Cerebellar nuclear complex (tissue), 1 donor: ENCODE results near the gene NECAB3.
"Not testable (repeated sequence)": the region's sequence is repeated elsewhere in the genome, so short reads cannot be mapped to it uniquely, and the experiment has no call there.

Experiments used
- DNase-seq, 2 experiments: peaks; one replicate each; lab custom pipeline; 2025; lab: John Stamatoyannopoulos, UW

NECAB3 gene

DNA sequence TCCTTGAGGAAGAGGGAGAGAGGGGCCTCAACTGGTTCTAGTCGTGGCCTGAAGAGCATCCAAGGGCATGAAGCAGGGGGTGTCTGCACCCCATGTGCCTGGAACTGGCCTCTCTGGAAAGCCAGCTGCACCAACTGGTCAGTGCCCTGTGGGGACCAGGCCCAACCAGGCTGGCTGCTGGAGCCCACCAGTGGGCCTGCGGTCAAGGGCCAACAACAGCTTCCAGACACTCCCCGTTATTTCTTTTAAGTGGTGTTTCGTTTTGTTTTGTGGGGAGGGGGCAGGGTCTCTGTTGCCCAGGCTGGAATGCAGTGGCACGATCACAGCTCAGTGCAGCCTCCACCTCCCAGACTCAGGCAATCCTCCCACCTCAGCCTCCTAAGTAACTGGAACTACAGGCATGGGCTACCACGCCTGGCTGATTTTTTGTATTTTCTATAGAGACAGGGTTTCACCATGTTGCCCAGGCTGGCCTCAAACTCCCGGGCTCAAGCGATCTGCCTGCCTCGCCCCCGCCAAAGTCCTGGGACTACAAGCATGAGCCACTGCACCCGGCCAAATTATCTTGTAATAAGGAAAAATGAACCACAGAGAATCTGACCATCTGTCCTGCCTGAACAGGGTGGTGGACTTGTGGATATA is 24.0 kb downstream of the NECAB3 start:
- no peak for DNase-seq

DNA sequence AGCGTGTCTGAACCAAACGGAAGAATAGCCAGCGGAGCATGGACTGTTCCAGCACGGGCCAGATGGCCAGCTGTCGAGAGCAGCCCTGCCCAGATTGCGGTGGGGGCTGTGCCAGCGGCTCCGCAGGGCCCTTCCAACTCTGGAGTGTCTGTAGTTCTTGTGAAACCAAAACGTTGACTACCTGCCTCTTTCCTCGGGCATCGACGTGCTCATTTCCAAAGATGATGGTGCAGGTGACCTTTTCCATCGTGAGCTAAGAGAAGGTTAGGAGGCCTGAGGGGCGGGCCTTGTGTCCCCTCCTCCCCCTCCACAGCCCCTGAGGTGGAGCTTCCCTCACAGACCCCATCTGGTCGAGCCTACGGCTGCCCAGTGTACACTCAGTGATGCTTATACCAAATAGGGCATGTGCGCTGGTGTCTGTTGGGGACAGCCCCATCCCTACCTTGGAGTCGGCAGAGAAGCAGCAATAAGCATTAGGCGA is 25.0 kb downstream of the NECAB3 start:
- no peak for DNase-seq

DNA sequence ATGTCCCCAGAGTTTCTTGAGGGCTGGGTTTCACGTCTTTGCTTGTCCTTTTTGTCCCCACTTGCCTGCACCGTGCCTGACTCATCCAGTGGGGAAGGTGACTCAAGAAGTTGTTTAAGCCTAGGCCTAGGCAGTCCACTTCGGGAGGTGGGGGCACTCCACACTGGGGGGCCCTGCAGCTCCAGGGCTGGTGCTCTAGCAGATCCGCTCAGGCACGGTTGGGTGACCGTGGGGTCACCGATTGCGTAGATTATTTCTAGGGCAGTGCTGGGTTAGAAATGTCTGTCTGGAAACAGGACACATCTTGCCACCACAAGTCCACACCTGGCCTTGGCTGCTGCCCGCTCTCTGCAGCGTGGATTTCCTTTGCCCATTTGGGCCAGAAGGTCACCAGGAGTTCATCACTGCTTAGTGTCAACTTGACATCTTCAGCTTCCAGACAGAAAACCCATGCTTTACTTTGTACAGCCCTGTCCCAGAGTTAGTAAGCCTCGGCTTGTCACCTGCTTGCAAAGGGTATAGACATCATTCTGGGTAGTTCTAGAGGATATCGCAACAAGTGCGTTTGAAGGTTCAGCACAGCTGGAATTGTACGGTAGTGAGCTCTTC is 25.7 kb downstream of the NECAB3 start:
- DNase-seq = no peak

DNA sequence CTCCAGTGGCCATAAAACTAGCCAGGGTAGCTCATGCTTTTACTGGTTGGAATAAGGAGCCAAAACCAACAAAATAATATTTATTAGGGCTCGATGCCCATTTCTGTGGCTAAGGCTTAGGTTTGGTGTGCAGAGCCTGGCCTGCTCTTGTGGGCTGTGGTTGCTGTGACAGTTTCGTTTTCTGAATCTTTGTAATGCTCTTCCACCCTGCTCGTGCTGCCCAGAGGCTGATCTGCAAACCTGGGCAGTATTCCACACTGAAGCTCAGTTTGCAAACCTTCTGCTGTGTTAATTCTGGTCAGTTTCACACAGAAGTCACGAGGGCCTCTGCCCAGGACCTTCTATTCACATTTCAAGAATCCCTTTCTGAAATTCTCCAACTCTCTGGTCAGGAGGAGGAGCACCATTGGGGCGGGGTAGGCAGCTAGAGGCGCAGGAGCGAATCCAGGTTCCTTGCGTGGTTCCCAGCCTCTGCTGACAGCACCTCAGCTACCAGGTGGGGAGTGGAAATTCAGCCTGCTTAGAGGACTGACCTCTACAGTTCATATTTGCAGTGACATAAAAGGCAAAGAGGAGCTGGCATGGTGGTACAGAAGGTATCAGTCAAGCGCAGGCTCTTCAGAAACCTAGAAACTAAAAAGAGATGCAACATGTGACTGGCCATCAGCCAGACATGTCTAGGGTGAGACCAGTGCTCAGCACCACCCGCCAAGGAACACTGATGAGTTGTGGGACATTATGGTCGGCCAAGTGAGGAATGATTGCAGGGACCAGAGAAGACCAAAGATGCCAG is 26.4 kb downstream of the NECAB3 start:
- DNase-seq = no peak

DNA sequence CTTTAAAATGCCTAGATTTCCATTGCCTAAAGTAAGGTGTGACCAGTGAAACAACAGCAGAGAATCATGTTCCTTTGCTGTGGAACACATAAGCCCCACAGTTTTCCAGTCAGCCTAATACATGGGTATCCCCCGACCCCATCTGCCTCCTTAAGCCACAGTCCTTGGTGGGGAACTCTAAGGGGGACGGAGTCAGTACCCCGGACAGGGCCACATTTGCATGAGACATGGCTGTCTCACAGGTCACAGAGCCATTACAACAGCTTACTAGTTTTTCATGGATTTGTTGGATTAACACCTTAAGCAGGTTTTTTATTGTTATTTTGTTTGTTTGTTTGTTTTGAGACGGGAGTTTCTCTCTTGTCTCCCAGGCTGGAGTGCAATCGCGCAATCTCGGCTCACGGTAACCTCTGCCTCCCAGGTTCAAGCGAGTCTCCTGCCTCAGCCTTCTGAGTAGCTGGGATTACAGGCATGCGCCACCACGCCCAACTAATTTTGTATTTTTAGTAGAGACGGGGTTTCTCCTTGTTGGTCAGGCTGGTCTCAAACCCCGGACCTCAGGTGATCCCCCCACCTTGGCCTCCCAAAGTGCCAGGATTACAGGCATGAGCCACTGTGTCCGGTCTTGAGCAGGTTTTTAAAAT is 27.1 kb downstream of the NECAB3 start:
- not testable (repeated sequence) for DNase-seq

DNA sequence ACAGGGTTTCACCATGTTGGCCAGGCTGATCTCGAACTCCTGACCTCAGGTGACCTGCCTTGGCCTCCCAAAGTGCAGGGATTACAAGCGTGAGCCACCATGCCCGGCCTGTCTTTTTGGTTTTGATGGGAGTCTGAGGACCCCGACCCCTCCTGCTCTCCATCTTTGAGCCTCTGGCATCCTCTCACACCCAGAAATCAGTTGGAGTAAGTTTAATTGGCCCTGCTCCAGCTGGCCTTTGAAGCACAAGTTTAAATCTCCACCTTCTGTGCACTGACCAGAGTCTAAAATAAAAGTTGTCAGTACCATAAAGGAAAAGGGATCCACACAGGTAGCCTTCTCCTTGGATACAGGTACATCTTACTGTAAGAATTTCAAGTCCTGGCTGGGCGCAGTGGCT is 28.0 kb downstream of the NECAB3 start:
- DNase-seq = no peak

DNA sequence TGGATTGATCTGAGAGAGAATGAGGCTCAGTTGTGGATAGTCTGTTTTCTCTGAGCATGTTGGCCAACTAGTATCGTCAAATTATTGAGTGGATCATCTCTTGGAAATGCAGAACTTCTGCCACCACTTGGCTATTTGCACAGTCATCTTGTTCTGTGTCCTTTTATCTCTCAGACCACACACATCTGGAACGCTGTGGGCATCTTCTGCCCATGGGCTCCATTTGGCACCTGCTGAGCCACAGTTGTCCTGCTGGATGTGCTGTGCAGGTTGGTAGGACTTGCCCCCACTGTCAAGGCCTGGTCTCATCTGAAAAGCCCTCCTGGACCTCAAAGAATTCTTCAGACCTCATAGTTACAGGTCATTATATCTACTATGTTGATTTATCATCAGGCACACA is 28.8 kb downstream of the NECAB3 start:
- no peak for DNase-seq

DNA sequence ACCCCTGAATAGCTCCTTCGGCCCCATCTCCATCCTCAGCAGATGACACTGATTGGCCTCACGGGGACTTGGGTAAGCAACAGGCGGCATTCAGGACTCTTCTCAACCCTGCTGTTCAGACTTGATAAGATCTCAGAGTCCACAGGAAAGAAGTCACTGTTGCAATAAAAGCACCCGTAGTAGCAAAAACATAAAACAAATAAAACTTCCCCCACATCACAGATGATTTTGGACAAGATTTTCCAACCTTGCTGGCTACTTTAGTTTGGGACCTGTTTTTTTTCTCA is 29.2 kb downstream of the NECAB3 start:
- DNase-seq = no peak

DNA sequence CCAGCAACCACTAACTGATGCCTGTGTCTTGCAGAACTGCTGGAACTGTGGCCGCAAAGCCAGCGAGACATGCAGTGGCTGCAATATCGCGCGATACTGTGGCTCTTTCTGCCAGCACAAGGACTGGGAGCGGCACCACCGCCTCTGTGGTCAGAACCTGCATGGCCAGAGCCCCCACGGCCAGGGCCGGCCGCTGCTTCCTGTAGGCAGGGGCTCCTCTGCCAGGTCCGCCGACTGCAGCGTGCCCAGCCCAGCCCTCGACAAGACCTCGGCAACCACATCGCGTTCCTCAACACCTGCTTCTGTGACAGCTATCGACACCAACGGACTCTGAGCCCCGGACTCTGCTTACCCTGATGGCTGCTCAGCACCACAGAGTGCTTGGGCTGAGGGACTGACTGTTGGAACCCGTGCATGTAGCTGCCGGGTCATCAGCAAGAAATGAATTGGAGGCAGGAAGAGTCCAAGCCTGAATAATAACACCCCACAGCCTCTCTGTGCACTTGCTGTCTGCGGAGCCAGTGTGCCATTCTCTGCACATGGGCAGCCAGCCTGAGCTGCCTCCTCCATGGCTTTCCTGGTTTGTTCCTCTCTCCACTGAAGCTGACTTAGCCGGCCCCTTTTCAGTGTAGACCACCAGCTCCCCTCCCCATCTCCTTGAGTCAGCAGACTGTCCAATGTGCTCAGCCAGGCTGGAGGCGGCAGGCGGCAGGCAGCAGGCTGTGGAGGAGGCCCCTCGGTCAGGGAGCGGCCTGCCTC is 29.7 kb downstream of the NECAB3 start:
- no peak for DNase-seq

DNA sequence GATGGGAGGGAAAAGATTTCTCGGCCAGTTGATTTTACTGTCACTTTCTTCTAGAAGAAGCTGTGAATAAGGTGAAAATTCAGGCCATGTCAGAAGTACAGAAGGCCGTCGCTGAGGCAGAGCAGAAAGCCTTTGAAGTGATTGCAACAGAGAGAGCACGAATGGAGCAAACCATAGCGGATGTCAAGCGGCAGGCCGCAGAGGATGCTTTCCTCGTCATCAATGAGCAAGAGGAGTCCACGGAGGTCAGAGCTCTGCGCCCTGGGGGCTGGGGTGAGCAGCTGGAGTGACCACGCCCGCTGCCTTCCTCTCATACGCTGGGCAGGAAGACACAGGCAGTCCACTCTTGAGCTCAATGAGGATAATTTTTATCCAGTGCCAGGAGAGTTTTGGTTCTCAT is 33.9 kb downstream of the NECAB3 start:
- no peak for DNase-seq

DNA sequence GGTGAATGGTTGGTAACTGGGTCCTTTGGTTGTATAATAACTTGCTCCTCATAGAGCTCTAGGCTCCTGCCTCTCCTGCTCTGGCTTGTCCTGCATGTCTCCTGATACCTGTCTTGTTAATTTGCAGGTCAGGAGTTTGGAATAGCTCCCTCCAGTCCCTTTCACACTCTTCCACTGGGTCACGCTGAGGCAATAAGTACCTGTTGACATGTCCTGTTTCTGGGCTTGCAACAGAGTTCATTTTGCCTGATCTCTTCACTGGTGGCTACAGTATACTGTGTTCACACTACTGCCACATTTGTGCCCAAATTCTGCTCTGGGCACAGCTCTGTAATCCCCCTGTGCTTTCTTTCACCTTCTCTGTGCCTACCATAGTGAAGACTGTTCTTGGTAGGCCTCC is 37.5 kb downstream of the NECAB3 start:
- DNase-seq = no peak

DNA sequence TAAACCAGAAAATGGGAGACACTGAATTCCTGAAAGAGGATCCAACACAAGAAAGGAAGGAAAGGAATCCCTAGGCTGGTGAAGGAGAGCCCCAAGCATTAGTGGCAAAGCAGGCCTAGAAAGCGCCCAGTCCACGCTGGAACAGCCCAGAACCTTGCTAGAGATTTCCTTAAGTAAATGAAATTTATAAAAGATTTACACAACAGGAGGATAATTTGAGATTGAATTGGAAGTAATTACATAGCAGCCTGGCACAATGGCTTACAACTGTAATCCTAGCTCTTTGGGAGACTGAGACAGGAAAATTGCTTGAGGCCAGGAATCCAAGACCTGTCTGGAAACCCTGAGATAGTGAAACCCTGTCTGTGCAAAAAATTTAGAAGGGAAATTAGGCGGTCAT is 38.9 kb downstream of the NECAB3 start:
- DNase-seq = no peak

DNA sequence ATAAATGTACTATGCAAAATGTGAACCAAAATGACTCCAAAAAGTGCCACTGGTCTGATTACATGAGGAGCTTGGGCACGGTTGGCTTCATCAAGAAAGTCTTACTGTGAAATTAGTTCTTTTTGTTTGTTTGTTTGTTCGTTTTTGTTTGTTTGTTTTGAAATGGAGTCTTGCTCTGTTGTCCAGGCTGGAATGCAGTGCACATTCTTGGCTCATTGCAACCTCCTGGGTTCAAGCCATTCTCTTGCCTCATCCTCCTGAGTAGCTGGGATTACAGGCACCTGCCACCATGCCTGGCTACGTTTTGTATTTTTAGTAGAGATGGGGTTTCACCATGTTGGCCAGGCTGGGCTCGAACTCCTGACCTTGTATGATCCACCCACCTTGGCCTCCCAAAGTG is 42.3 kb downstream of the NECAB3 start:
- DNase-seq = not testable (repeated sequence)

DNA sequence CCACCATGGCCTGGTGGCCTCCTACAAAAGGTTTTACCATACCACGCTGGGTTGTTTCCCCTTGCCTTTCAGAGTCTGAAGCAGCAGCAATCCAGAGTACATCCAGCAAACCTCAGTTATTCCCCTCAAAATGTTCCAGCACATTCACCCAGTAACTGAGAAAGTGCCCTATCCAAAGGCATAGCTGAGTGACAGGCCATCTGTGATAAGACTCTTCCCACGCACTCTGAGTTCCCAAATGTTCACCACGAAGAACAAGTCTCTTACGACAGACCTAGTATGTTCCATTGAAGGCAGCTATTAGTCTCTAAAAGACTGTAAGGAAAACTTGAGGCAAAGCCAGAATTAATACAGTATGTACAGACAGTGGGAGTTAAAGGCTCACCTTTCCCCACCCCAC is 43.7 kb downstream of the NECAB3 start:
- no peak for DNase-seq

DNA sequence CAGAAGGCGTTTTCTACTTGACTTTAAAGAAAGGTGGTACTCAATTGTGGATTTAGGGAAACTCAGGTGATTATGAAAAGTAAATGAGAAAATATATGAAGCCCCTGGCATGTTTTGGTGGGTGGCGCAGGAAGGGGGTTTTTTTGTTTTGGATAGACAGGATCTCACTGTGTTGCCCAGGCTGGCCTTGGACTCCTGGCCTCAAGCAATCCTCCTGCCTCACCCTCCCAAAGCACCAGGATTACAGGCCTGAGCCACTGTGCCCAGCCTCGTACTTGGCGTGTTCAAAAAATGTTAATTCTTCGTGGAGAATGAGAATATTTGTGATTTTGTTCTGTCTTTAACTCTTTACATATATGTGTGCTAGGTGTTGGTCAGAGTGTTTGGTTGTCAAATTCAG is 44.2 kb downstream of the NECAB3 start:
- DNase-seq = no peak

DNA sequence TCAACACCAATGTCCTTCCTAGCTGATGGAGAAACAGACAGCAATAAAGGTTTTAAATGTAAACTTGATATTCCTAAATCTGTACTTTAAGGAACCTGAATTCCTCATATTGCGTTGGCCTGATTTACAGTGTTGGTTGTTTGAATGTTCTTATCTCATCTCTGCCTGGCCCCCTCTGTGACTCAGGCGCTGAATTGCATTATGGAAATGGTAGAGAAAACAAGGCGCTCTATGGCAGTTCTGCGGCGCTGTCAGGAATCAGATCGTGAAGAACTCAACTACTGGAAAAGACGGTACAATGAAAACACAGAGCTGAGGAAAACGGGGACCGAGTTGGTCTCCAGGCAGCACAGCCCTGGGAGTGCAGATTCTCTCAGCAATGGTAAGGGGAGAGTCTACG is 44.7 kb downstream of the NECAB3 start:
- no peak for DNase-seq

DNA sequence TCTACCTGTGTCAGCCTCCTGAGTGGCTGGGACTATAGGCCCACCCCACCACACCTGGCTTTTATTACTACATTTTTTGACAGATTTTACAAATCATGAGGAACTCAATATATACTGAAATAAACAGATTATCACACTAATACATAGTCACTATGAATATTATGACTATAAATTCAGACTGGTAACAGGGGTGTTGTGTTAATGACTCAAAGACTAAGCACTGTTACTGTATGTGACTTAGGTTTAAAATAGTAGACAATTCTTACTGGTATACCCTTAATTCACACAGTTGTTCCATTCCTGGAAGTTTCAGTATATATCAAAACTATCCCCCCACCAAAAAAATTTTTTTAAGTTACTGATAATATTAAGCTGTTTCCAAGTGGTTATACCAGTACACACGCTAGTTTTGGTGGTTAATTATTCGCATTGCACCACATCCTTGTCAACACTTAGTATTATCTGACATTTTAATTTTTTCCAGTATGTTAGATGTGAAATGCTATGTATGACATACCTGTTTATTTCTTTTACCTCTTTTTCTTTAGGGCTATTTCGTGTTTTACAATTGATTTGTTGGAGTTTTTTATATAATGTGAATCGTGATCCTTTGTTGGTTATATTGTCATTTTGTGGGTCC is 46.5 kb downstream of the NECAB3 start:
- DNase-seq = no peak

DNA sequence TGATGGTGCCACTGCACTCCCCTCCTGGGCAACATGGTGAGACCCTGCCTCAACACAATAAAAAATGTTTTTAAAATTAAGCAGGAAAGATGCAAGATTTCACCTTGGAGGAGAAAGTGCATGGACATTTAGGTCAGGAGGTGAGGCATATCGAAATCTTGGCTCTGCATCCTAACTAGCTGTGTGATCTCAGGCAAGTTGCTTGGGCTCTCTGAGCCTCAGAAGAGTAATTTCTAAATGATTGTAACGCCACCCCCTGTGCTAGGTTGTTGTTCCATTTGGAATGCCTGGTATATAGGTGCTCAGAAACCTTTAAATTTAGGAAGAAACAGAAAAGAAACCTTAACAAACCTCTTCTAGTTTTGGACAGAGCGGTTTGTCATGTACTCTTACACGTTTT is 48.0 kb downstream of the NECAB3 start:
- DNase-seq = no peak

DNA sequence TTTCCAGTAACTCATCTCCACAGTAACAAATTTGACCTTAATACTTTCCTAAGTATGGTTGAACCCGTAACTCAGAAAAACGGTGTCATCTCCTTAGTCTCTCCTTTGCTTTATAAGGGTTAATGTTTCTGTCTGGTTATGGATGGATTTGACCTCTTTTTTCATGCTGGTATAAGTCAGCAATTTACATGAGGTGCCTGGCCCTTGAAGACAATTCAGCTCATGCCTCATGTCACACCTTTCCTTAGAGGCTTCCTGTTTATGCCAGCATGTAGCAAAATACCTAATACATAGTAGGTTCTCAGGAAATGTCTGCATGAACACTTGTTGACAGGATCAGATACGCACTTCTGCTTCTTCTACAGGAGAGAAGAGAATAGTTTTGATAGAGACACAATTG is 49.8 kb downstream of the NECAB3 start:
- no peak for DNase-seq

DNA sequence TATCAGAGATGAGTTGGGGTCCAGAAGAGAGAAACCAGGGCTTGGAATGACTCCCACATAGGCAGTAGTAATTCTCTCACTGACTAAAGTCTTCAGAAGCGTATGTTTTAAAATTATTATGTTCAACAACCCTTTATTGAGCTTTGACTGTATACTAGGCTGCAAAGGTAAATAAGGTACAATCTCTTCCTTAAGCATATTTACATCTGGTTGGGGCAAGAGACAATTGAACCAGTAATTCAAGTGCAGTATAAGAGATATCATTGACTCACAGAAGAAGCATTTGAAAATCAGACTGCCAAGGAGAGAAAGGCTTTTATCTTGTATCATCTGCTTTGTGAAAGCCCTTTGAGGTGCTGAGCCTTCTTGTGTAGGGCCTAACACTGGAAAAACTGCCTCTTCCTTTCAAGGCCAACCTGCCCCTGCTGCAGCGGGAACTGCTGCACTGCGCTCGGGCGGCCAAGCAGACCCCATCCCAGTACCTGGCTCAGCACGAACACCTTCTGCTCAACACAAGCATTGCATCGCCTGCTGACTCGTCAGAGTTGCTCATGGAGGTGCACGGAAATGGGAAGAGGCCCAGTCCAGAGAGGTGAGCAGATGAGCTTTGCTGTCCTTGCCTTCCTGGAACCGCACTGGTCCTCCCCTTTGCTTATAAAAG is 51.4 kb downstream of the NECAB3 start:
- no peak for DNase-seq

DNA sequence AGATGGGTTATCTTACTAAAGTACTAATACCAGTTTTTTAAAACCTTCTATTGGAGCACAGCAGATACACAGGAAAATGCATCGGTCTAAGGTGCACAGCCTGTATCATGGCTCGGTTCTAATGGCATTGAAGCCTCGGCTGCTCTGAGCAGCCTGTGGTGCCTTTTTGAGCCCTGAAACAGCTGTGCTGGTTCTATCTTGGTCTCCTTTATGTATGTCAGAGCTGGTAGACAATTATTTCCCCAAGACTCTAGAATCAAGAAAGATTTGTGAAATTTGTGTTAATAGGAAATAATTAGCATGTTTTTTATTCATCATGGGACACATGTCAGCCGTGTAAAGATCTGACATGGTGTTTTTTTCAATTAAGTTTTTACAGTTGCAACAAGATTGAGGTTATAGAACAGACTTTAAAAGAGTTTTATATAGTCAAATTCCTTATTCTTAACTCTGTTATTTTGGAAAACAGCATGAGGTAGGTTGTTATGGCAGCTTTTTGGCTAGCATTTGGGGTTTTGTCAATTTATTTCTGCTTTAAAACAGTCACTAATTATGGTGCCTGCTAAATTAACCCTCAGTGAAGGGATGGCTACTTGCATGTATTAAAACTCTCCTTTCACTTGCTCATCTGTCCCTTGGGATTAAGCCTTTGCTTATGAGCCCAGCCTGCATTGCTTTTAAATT is 52.4 kb downstream of the NECAB3 start:
- DNase-seq = no peak
